ENCODE measurements around the gene SDR39U1.
A peak's percentile ranks its signal among the peaks of the same experiment; 100 is the strongest.
"Not testable (repeated sequence)": the region's sequence is repeated elsewhere in the genome, so short reads cannot be mapped to it uniquely, and the experiment has no call there.

SDR39U1 gene

GRCh38 chr14:24442240-24443052, at the start of gene SDR39U1:
Gene SDR39U1, minus strand, starts transcription at chr14:24442776. Its CDS starts 7 bp downstream, at chr14:24442769.
- DNase-seq (ENCODE audit: low read depth): peak; percentile 99

- not testable (repeated sequence) for DNase-seq (ENCODE audit: low read depth)
Measured at GRCh38 chr14:24491586-24492408, 49.2 kb upstream of the SDR39U1 start.

- no peak for DNase-seq (ENCODE audit: low read depth)
Measured at GRCh38 chr14:24483604-24484252, 41.2 kb upstream of the SDR39U1 start.

- DNase-seq (ENCODE audit: low read depth): not testable (repeated sequence)
Measured at GRCh38 chr14:24482699-24483303, 40.2 kb upstream of the SDR39U1 start.

- no peak for DNase-seq (ENCODE audit: low read depth)
Measured at GRCh38 chr14:24481622-24482324, 39.2 kb upstream of the SDR39U1 start.

- DNase-seq (ENCODE audit: low read depth): not testable (repeated sequence)
Measured at GRCh38 chr14:24479999-24480398, 37.4 kb upstream of the SDR39U1 start.

- no peak for DNase-seq (ENCODE audit: low read depth)
Measured at GRCh38 chr14:24475261-24475660, 32.7 kb upstream of the SDR39U1 start.

- DNase-seq (ENCODE audit: low read depth): no peak
Measured at GRCh38 chr14:24473211-24473610, 30.6 kb upstream of the SDR39U1 start.

- not testable (repeated sequence) for DNase-seq (ENCODE audit: low read depth)
Measured at GRCh38 chr14:24470450-24470849, 27.9 kb upstream of the SDR39U1 start.

GRCh38 chr14:24465805-24466204, 23.2 kb upstream of the SDR39U1 start:
- no peak for DNase-seq (ENCODE audit: low read depth)

GRCh38 chr14:24465368-24465767, 22.8 kb upstream of the SDR39U1 start:
- no peak for DNase-seq (ENCODE audit: low read depth)

- no peak for DNase-seq (ENCODE audit: low read depth)
Measured at GRCh38 chr14:24463884-24464785, 21.6 kb upstream of the SDR39U1 start.

- DNase-seq (ENCODE audit: low read depth): no peak
Measured at GRCh38 chr14:24463017-24463883, 20.7 kb upstream of the SDR39U1 start.

- DNase-seq (ENCODE audit: low read depth): no peak
Measured at GRCh38 chr14:24461336-24461735, 18.8 kb upstream of the SDR39U1 start.

GRCh38 chr14:24459331-24459730, 16.8 kb upstream of the SDR39U1 start:
- no peak for DNase-seq (ENCODE audit: low read depth)

GRCh38 chr14:24458736-24459135, 16.2 kb upstream of the SDR39U1 start:
- no peak for DNase-seq (ENCODE audit: low read depth)

GRCh38 chr14:24456980-24457379, 14.4 kb upstream of the SDR39U1 start:
- no peak for DNase-seq (ENCODE audit: low read depth)

- DNase-seq (ENCODE audit: low read depth): not testable (repeated sequence)
Measured at GRCh38 chr14:24450828-24451227, 8.3 kb upstream of the SDR39U1 start.

- DNase-seq (ENCODE audit: low read depth): no peak
Measured at GRCh38 chr14:24443053-24443665, 583 bp upstream of the SDR39U1 start.

Measured in fibroblast of gingiva (primary cell).